Measurements from ENCODE around the gene ATP10B. TPM values are rescaled to one million over a fixed set of nuclear protein-coding genes. Genes with fewer than 3 reads are reported as not detected.

The ATP10B gene
- total and polyA plus RNA-seq, 2 of the 13 experiments (the other 11 are each of a cell fraction or from before 2014, with no cell fraction given) = not detected

- 19% methylated on average over 3 of the region's 3 CpGs for WGBS (ENCODE audit: low lambda C conversion rate)
- no peak overlapping the region for H3K27ac ChIP-seq (ENCODE audit: extremely low read length, insufficient read depth, low read length)
- BruUV-seq (replicated peaks) = no TSS peak
These were observed 92.0 kb downstream of the ATP10B start for GRCh38 chr5:160760008-160760407.

More at GRCh38 chr5:160760008-160760407, 92.0 kb downstream of the ATP10B start:
- H3K79me2 ChIP-seq (ENCODE audit: insufficient read depth, low read length) = no peaks in the 10 kb centered on the region
- TF ChIP-seq DNMT3B (CRISPR knock-in tag; conservative IDR thresholded peaks at IDR 0.05) (no peak), HES4 (CRISPR knock-in tag; IDR thresholded peaks at IDR 0.05; ENCODE audit: borderline replicate concordance) (no peak), KIAA2018 (CRISPR knock-in tag; IDR thresholded peaks at IDR 0.05; ENCODE audit: borderline replicate concordance) (no peak), NPAS2 (CRISPR knock-in tag; IDR thresholded peaks at IDR 0.05; ENCODE audit: borderline replicate concordance) (no peak)
- intact Hi-C loops (cut with micrococcal nuclease; ENCODE audit: unreplicated experiment) (no loop called here), in situ Hi-C loops (cut with HindIII; ENCODE audit: extremely low pct_ligation_motif_present, low pct_unique_long_range_greater_than_20kb) (no loop called here)
- no peaks in the 10 kb centered on the region for H4K20me1 ChIP-seq (ENCODE audit: insufficient read depth, low read length)
- H3K4me2 ChIP-seq (ENCODE audit: low read depth, low read length) = no peak overlapping the region
- POLR2A ChIA-PET = no interaction called here
- H3K27me3 ChIP-seq (ENCODE audit: control insufficient read depth in 1 of 2, insufficient read depth in 2 of 2, low read length in 2 of 2) = no peaks in the 10 kb centered on the region
- H3K4me3 ChIP-seq (replicated peaks in 1 of 3; ENCODE audit: insufficient read depth in 1 of 3, low read depth in 2 of 3, low read length in 3 of 3) = no peak overlapping the region
- no peaks in the 10 kb centered on the region for H3K9me3 ChIP-seq (ENCODE audit: low read length)
- ATAC-seq (no peak), FAIRE-seq (no peak), DNase-seq (ENCODE audit: low spot score) (no peak)
- no peaks in the 10 kb centered on the region for H3K36me3 ChIP-seq (replicated peaks in 1 of 2; ENCODE audit: control insufficient read depth in 1 of 2, insufficient read depth in 2 of 2, low read length in 2 of 2)
- CTCF ChIA-PET (ENCODE audit: low intra/inter-chr PET ratio, low total read pairs) = no interaction called here
- H3K4me1 ChIP-seq (ENCODE audit: insufficient read depth, low read length) = no peaks in the 10 kb centered on the region
- no peak overlapping the region for H2AFZ ChIP-seq (ENCODE audit: low read length)
- no peak overlapping the region for H3K9ac ChIP-seq (ENCODE audit: insufficient read depth, low read depth, low read length)
